Small intestine (tissue), 7 donors: Measurements from ENCODE around the gene TYW1B. TPM values are rescaled to one million over a fixed set of nuclear protein-coding genes. Genes with fewer than 3 reads are reported as not detected.
"Not testable (repeated sequence)": the region's sequence is repeated elsewhere in the genome, so short reads cannot be mapped to it uniquely, and the experiment has no call there.

ENCODE experiments used
- DNase-seq, 2 donors: peaks; one replicate each; pipeline versions ENCODE4 v3.0.0 to v3.0.0-alpha.2; 2013
- FAIRE-seq: peaks from 2 replicates; lab custom pipeline; 2012; peaks lifted over from hg19 to GRCh38; lab: Jason Lieb, UNC
- H3K27ac ChIP-seq, 3 donors: one replicate each; pipeline ENCODE4 v1.5.1; 2013; ENCODE audit warnings: low read length in 2 of 3, mild to moderate bottlenecking in 2 of 3, control low read depth in 1 of 3, inconsistent platforms in 1 of 3, low read depth in 1 of 3, moderate library complexity in 1 of 3
- H3K27me3 ChIP-seq, 3 donors: one replicate each; pipeline ENCODE4 v1.6.1; 2013; ENCODE audit warnings: low read length in 3 of 3, inconsistent platforms in 1 of 3; ENCODE audit not compliant: control insufficient read depth in 3 of 3, insufficient read depth in 3 of 3
- H3K36me3 ChIP-seq, 3 donors: one replicate each; pipeline ENCODE4 v1.6.1; 2013; ENCODE audit warnings: low read length in 3 of 3, inconsistent platforms in 1 of 3, low read depth in 1 of 3, mild to moderate bottlenecking in 1 of 3, moderate library complexity in 1 of 3; ENCODE audit not compliant: control insufficient read depth in 3 of 3, insufficient read depth in 2 of 3
- H3K4me1 ChIP-seq, 3 donors: one replicate each; pipeline ENCODE4 v1.6.1; 2013; ENCODE audit warnings: low read length in 2 of 3, inconsistent platforms in 1 of 3, low read depth in 1 of 3, mild to moderate bottlenecking in 1 of 3, moderate library complexity in 1 of 3; ENCODE audit not compliant: control insufficient read depth in 3 of 3, insufficient read depth in 2 of 3
- H3K4me3 ChIP-seq, 3 donors: one replicate each; pipeline ENCODE4 v1.5.1; 2013; ENCODE audit warnings: low read length in 3 of 3, control low read depth in 1 of 3, inconsistent platforms in 1 of 3, low read depth in 1 of 3, mild to moderate bottlenecking in 1 of 3, moderate library complexity in 1 of 3
- H3K9me3 ChIP-seq, 2 donors: one replicate each; pipeline ENCODE4 v1.6.1; 2013; ENCODE audit warnings: low read depth in 1 of 2, low read length in 1 of 2; ENCODE audit not compliant: control insufficient read depth in 2 of 2, insufficient read depth in 1 of 2
- WGBS, 3 donors: extraction: QIAGEN DNeasy Blood & Tissue Kit; methylation state at CpG; one replicate each; pipeline ENCODE4 v1.1.7; 2013; 5-methylcytosine and 5-hydroxymethylcytosine counted together
- polyA plus RNA-seq, 4 donors: library from polyadenylated mRNA; stranded (reverse) in 3 of 4; unstranded in 1 of 4; fragments of 200-250 nt in 3 of 4; fragments of 120-200 nt in 1 of 4; gene quantifications; one replicate each; pipeline versions ENCODE4 v1.2.1 to v1.2.3, GENCODE V29; 2013
- donor health status: healthy with polysubstance abuse.
- donor health status: control.
- donor health status: control.
- donor health status: Bipolar disorder and iron deficiency.
- donor health status: healthy.

The TYW1B gene
- polyA plus RNA-seq, 4 donors = 1.1 to 3.9 (median 2.0) TPM

- WGBS, 3 donors = 88 to 96% (median 91%) methylated on average over 3 to 4 of the region's 4 CpGs
- not testable (repeated sequence) for H3K4me3 ChIP-seq, DNase-seq, FAIRE-seq, H3K27ac ChIP-seq, H3K27me3 ChIP-seq, H3K4me1 ChIP-seq, H3K36me3 ChIP-seq
- H3K9me3 ChIP-seq = peaks cover 0 to 17% of the 10 kb centered on the region in 2 donors
Measured at GRCh38 chr7:72843166-72843565, 15.2 kb upstream of the TYW1B start.

GRCh38 chr7:72840966-72841511 is 13.0 kb upstream of the TYW1B start:
- 91 to 94% (median 92%) methylated on average over 6 of the region's 6 CpGs for WGBS, 3 donors
- not testable (repeated sequence) for H3K36me3 ChIP-seq, H3K27ac ChIP-seq, FAIRE-seq, H3K4me1 ChIP-seq, H3K4me3 ChIP-seq, DNase-seq, H3K27me3 ChIP-seq
- H3K9me3 ChIP-seq = peaks cover 0 to 15% of the 10 kb centered on the region in 2 donors

- peaks cover 0 to 15% of the 10 kb centered on the region in 2 donors for H3K9me3 ChIP-seq
- not testable (repeated sequence) for DNase-seq, H3K27me3 ChIP-seq, H3K4me3 ChIP-seq, H3K4me1 ChIP-seq, H3K27ac ChIP-seq, FAIRE-seq, H3K36me3 ChIP-seq
- 97 to 99% (median 98%) methylated on average over 6 of the region's 6 CpGs for WGBS, 3 donors
Measured at GRCh38 chr7:72838315-72838714, 10.3 kb upstream of the TYW1B start.

GRCh38 chr7:72837291-72837690 is 9.3 kb upstream of the TYW1B start:
- 90 to 94% (median 91%) methylated on average over 3 of the region's 3 CpGs for WGBS, 3 donors
- not testable (repeated sequence) for FAIRE-seq, H3K27me3 ChIP-seq, DNase-seq, H3K4me3 ChIP-seq, H3K4me1 ChIP-seq, H3K27ac ChIP-seq
- peaks cover 0 to 12% (median 2%) of the 10 kb centered on the region in 3 donors for H3K36me3 ChIP-seq
- H3K9me3 ChIP-seq = peaks cover 0 to 15% of the 10 kb centered on the region in 2 donors

GRCh38 chr7:72830567-72830966 is 2.6 kb upstream of the TYW1B start:
- H3K4me1 ChIP-seq, H3K36me3 ChIP-seq, DNase-seq, H3K9me3 ChIP-seq, FAIRE-seq, H3K27me3 ChIP-seq: not testable (repeated sequence)
- H3K27ac ChIP-seq = peak overlapping the region; percentile 20 to 99 (median 97)
- H3K4me3 ChIP-seq = peak overlapping the region in 2 of 3 donors; percentile 19 to 86
- 22 to 30% (median 25%) methylated on average over 3 to 5 of the region's 5 CpGs for WGBS, 3 donors

- 0 to 1% (median 0%) methylated on average over 29 of the region's 29 CpGs for WGBS, 3 donors
- H3K9me3 ChIP-seq, H3K36me3 ChIP-seq, H3K4me1 ChIP-seq, FAIRE-seq, H3K27me3 ChIP-seq: not testable (repeated sequence)
- Histone ChIP-seq H3K27ac (peak overlapping the region; percentile 96 to 99 (median 97)), H3K4me3 (peak overlapping the region; percentile 56 to 86 (median 70))
- DNase-seq = peak; percentile 68 to 77
Measured at GRCh38 chr7:72829687-72830354, 1.8 kb upstream of the TYW1B start.

GRCh38 chr7:72829291-72829686 is 1.3 kb upstream of the TYW1B start:
- Histone ChIP-seq H3K4me3 (peak overlapping the region; percentile 56 to 86 (median 70)), H3K27ac (peak overlapping the region; percentile 96 to 99 (median 97))
- H3K36me3 ChIP-seq, H3K9me3 ChIP-seq, H3K27me3 ChIP-seq, FAIRE-seq, H3K4me1 ChIP-seq: not testable (repeated sequence)
- peak; percentile 98 to 99 for DNase-seq
- WGBS, 3 donors = 0 to 1% (median 1%) methylated on average over 36 of the region's 36 CpGs

- peak; percentile 15 to 20 for DNase-seq
- not testable (repeated sequence) for H3K27me3 ChIP-seq, FAIRE-seq, H3K36me3 ChIP-seq, H3K27ac ChIP-seq, H3K9me3 ChIP-seq, H3K4me1 ChIP-seq, H3K4me3 ChIP-seq
- 61 to 71% (median 66%) methylated on average over 9 to 10 of the region's 11 CpGs for WGBS, 3 donors
Measured at GRCh38 chr7:72823765-72824732, 4.0 kb downstream of the TYW1B start.
